Trophoblast cell (in vitro differentiated cells and primary cell): ENCODE data around the gene KYAT1.
"Not testable (repeated sequence)": the region's sequence is repeated elsewhere in the genome, so short reads cannot be mapped to it uniquely, and the experiment has no call there.

ENCODE experiments used
- DNase-seq, 2 donors: peaks; one replicate each; pipeline ENCODE4 v3.0.0-alpha.2; 2016
- H2AFZ ChIP-seq: 2 replicates; pipeline ENCODE4 v1.6.1; 2013; ENCODE audit warnings: low read length, moderate library complexity, mild to moderate bottlenecking; ENCODE audit not compliant: insufficient read depth, poor library complexity
- H2AK5ac ChIP-seq: 2 replicates; pipeline ENCODE4 v1.6.1; 2013; ENCODE audit warnings: mild to moderate bottlenecking, low read length
- H2BK120ac ChIP-seq: 2 replicates; pipeline ENCODE4 v1.6.1; 2013; ENCODE audit warnings: low read length, mild to moderate bottlenecking, moderate library complexity; ENCODE audit not compliant: insufficient read depth, poor library complexity
- H2BK12ac ChIP-seq: 2 replicates; pipeline ENCODE4 v1.6.1; 2013; ENCODE audit warnings: mild to moderate bottlenecking, low read length, moderate library complexity
- H2BK5ac ChIP-seq: 2 replicates; pipeline ENCODE4 v1.6.1; 2013; ENCODE audit warnings: low read length, low read depth, moderate library complexity, mild to moderate bottlenecking; ENCODE audit not compliant: poor library complexity
- H3K14ac ChIP-seq: 2 replicates; pipeline ENCODE4 v1.6.1; 2013; ENCODE audit warnings: mild to moderate bottlenecking, low read length
- H3K18ac ChIP-seq: 2 replicates; pipeline ENCODE4 v1.6.1; 2013; ENCODE audit warnings: mild to moderate bottlenecking, low read length
- H3K23ac ChIP-seq: 2 replicates; pipeline ENCODE4 v1.6.1; 2013; ENCODE audit warnings: low read length
- H3K27ac ChIP-seq: 2 replicates; pipeline ENCODE4 v1.5.1; 2013; ENCODE audit warnings: low read depth, mild to moderate bottlenecking, inconsistent platforms, low read length, moderate library complexity
- H3K27me3 ChIP-seq: 2 replicates; pipeline ENCODE4 v1.6.1; 2013; ENCODE audit warnings: inconsistent platforms, mild to moderate bottlenecking, low read length, moderate library complexity; ENCODE audit not compliant: insufficient read depth
- H3K36me3 ChIP-seq, 2 experiments: 1 replicate in 1 of 2; 2 replicates in 1 of 2; pipeline ENCODE4 v1.6.1; 2013; ENCODE audit warnings: low read length in 2 of 2, mild to moderate bottlenecking in 2 of 2, moderate library complexity in 1 of 2; ENCODE audit not compliant: insufficient read depth in 2 of 2, control insufficient read depth in 1 of 2
- H3K4ac ChIP-seq: 2 replicates; pipeline ENCODE4 v1.6.1; 2013; ENCODE audit warnings: low read depth, mild to moderate bottlenecking, low read length, moderate library complexity
- H3K4me1 ChIP-seq, 2 experiments: 1 replicate in 1 of 2; 2 replicates in 1 of 2; pipeline ENCODE4 v1.6.1; 2013; ENCODE audit warnings: low read length in 2 of 2, mild to moderate bottlenecking in 2 of 2, moderate library complexity in 1 of 2; ENCODE audit not compliant: insufficient read depth in 2 of 2, control insufficient read depth in 1 of 2
- H3K4me2 ChIP-seq: 2 replicates; pipeline ENCODE4 v1.6.1; 2013; ENCODE audit warnings: inconsistent platforms, mild to moderate bottlenecking, low read length, moderate library complexity
- H3K4me3 ChIP-seq: 2 replicates; pipeline ENCODE4 v1.5.1; 2013; ENCODE audit warnings: mild to moderate bottlenecking, low read depth, low read length, inconsistent platforms
- H3K79me1 ChIP-seq: one replicate; pipeline ENCODE4 v1.6.1; 2013; ENCODE audit warnings: low read length
- H3K79me2 ChIP-seq: 2 replicates; pipeline ENCODE4 v1.6.1; 2013; ENCODE audit warnings: low read length, mild to moderate bottlenecking; ENCODE audit not compliant: control insufficient read depth, insufficient read depth, poor library complexity
- H3K9ac ChIP-seq: 2 replicates; pipeline ENCODE4 v1.6.1; 2013; ENCODE audit warnings: mild to moderate bottlenecking, low read length
- H3K9me3 ChIP-seq: 2 replicates; pipeline ENCODE4 v1.6.1; 2013; ENCODE audit warnings: low read depth, mild to moderate bottlenecking, control low read depth, inconsistent platforms, low read length; ENCODE audit not compliant: insufficient read depth
- H4K12ac ChIP-seq: 2 replicates; pipeline ENCODE4 v1.6.1; 2013; ENCODE audit warnings: low read depth, mild to moderate bottlenecking, low read length, moderate library complexity
- H4K8ac ChIP-seq: 2 replicates; pipeline ENCODE4 v1.6.1; 2013; ENCODE audit warnings: low read depth, mild to moderate bottlenecking, low read length, moderate library complexity
- H4K91ac ChIP-seq: one replicate; pipeline ENCODE4 v1.6.1; 2013; ENCODE audit warnings: low read depth, mild to moderate bottlenecking, low read length, moderate library complexity
- WGBS: extraction: QIAGEN DNeasy Blood & Tissue Kit; methylation state at CpG from one replicate; pipeline ENCODE4 v1.1.7; 2013; ENCODE audit warnings: missing lambda C conversion rate; ENCODE audit not compliant: insufficient read length, insufficient coverage; ENCODE audit errors: extremely low coverage; 5-methylcytosine and 5-hydroxymethylcytosine counted together

Gene KYAT1

GRCh38 chr9:128800061-128800460 lies 81.7 kb downstream of the KYAT1 start:
- Histone ChIP-seq H3K4me3 (no peak overlapping the region), H3K4ac (no peak overlapping the region), H4K91ac (no peak overlapping the region), H3K4me2 (no peak overlapping the region), H3K9ac (no peak overlapping the region), H3K27me3 (no peaks in the 10 kb centered on the region), H4K8ac (no peak overlapping the region), H3K18ac (no peak overlapping the region), H3K23ac (no peak overlapping the region), H4K12ac (no peak overlapping the region), H3K79me2 (no peaks in the 10 kb centered on the region), H2AFZ (no peak overlapping the region), H3K9me3 (no peaks in the 10 kb centered on the region), H2BK120ac (no peak overlapping the region), H3K14ac (no peak overlapping the region), H2BK5ac (no peak overlapping the region), H3K36me3 (peaks cover 50 to 60% of the 10 kb centered on the region in 2 experiments), H2BK12ac (no peak overlapping the region), H3K79me1 (no peaks in the 10 kb centered on the region), H2AK5ac (no peak overlapping the region), H3K27ac (no peak overlapping the region), H3K4me1 (no peaks in the 10 kb centered on the region)
- DNase-seq, result no peak
- no CpG with 5 or more reads among the region's 7 CpGs for WGBS

- no peak overlapping the region for H3K9ac ChIP-seq
- H3K79me2 ChIP-seq, result no peaks in the 10 kb centered on the region
- no peaks in the 10 kb centered on the region for H3K9me3 ChIP-seq
- H2BK5ac ChIP-seq, result no peak overlapping the region
- H4K91ac ChIP-seq, result no peak overlapping the region
- H3K27me3 ChIP-seq, result no peaks in the 10 kb centered on the region
- H2AFZ ChIP-seq, result no peak overlapping the region
- no peak overlapping the region for H3K14ac ChIP-seq
- H3K79me1 ChIP-seq, result no peaks in the 10 kb centered on the region
- H3K27ac ChIP-seq, result no peak overlapping the region
- no peaks in the 10 kb centered on the region for H3K4me1 ChIP-seq
- H4K12ac ChIP-seq, result no peak overlapping the region
- DNase-seq, result no peak
- no peak overlapping the region for H3K4ac ChIP-seq
- no peak overlapping the region for H2BK12ac ChIP-seq
- H2AK5ac ChIP-seq, result no peak overlapping the region
- H2BK120ac ChIP-seq, result no peak overlapping the region
- H3K18ac ChIP-seq, result no peak overlapping the region
- no peak overlapping the region for H3K23ac ChIP-seq
- no peak overlapping the region for H4K8ac ChIP-seq
- no CpG with 5 or more reads among the region's 8 CpGs for WGBS
- H3K36me3 ChIP-seq, result peaks cover 49 to 60% of the 10 kb centered on the region in 2 experiments
- no peak overlapping the region for H3K4me3 ChIP-seq
- no peak overlapping the region for H3K4me2 ChIP-seq
Observed at GRCh38 chr9:128798896-128799295, 82.9 kb downstream of the KYAT1 start.

GRCh38 chr9:128794961-128795360 lies 86.8 kb downstream of the KYAT1 start:
- not testable (repeated sequence) for H3K9ac ChIP-seq, H4K8ac ChIP-seq, H4K12ac ChIP-seq, H3K4me1 ChIP-seq, H3K4me2 ChIP-seq, H3K4ac ChIP-seq, H2BK12ac ChIP-seq, H2BK120ac ChIP-seq, H4K91ac ChIP-seq, H3K4me3 ChIP-seq, H3K23ac ChIP-seq, H3K14ac ChIP-seq, DNase-seq, H3K79me2 ChIP-seq, H3K79me1 ChIP-seq, H3K9me3 ChIP-seq, H2AFZ ChIP-seq, H3K27me3 ChIP-seq, H3K27ac ChIP-seq, H2AK5ac ChIP-seq, H2BK5ac ChIP-seq, H3K18ac ChIP-seq
- H3K36me3 ChIP-seq, result peaks cover 60 to 68% of the 10 kb centered on the region in 2 experiments
- WGBS, result no CpG with 5 or more reads among the region's 2 CpGs

GRCh38 chr9:128792978-128793686 lies 88.6 kb downstream of the KYAT1 start:
- no peak overlapping the region for H3K4me3 ChIP-seq
- peaks cover 2% of the 10 kb centered on the region for H3K9me3 ChIP-seq
- H2BK5ac ChIP-seq, result no peak overlapping the region
- H4K12ac ChIP-seq, result no peak overlapping the region
- H3K9ac ChIP-seq, result no peak overlapping the region
- H3K27ac ChIP-seq, result no peak overlapping the region
- no CpG with 5 or more reads among the region's 8 CpGs for WGBS
- H2BK12ac ChIP-seq, result no peak overlapping the region
- no peaks in the 10 kb centered on the region for H3K79me2 ChIP-seq
- H3K79me1 ChIP-seq, result no peaks in the 10 kb centered on the region
- no peak overlapping the region for H3K23ac ChIP-seq
- no peak overlapping the region for H4K8ac ChIP-seq
- peaks cover 52 to 58% of the 10 kb centered on the region in 2 experiments for H3K36me3 ChIP-seq
- H3K18ac ChIP-seq, result no peak overlapping the region
- no peak overlapping the region for H3K14ac ChIP-seq
- no peak overlapping the region for H3K4me2 ChIP-seq
- H3K4me1 ChIP-seq, result peaks cover 4% of the 10 kb centered on the region in 2 experiments
- H2AK5ac ChIP-seq, result no peak overlapping the region
- no peak for DNase-seq
- H3K27me3 ChIP-seq, result no peaks in the 10 kb centered on the region
- H2BK120ac ChIP-seq, result no peak overlapping the region
- no peak overlapping the region for H2AFZ ChIP-seq
- H3K4ac ChIP-seq, result no peak overlapping the region
- no peak overlapping the region for H4K91ac ChIP-seq
